Measurements from ENCODE around the gene KATNAL1.

KATNAL1 gene

DNA sequence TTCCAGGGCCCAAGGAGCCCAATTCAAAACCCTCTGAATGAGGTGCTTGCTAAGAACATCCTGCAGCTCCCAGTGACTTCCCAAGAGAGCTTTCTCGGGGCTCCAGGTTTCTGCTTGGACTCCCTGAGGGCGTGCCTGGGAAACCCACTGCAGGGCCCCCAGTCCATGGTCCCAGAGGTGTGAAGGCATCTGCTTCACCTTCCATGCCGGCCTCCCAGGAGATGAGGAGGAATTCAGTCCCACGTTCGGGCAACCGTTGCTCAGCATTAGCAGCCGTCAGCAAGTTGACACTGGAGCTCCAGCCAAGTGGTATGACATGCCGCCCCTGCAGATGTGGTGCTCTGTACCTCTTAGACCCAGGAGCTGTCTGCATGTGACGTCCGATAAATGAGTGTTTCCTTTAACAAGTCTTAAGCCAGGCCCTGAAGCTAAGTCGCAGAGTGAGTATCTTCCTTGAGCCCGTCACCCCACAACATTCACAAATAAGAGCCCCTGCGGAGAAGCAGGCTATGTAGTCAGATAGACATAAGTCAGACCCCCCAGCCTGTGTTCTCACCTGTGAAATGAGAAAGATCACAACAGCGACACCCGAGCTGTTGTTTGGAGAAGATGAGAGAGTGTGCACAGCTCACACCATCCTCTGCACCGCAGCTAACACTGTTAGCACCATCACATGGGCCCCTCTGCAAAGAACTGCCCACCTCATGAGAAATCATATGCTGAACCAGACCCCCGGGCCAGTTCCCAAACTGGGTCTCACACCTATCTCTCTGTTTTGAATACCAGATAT, 150.3 kb downstream of the KATNAL1 start:
- DNase-seq (ENCODE audit: low spot score) = no peak
- TF ChIP-seq, protein P1, sequence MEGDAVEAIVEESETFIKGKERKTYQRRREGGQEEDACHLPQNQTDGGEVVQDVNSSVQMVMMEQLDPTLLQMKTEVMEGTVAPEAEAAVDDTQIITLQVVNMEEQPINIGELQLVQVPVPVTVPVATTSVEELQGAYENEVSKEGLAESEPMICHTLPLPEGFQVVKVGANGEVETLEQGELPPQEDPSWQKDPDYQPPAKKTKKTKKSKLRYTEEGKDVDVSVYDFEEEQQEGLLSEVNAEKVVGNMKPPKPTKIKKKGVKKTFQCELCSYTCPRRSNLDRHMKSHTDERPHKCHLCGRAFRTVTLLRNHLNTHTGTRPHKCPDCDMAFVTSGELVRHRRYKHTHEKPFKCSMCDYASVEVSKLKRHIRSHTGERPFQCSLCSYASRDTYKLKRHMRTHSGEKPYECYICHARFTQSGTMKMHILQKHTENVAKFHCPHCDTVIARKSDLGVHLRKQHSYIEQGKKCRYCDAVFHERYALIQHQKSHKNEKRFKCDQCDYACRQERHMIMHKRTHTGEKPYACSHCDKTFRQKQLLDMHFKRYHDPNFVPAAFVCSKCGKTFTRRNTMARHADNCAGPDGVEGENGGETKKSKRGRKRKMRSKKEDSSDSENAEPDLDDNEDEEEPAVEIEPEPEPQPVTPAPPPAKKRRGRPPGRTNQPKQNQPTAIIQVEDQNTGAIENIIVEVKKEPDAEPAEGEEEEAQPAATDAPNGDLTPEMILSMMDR (IDR thresholded peaks at IDR 0.05; ENCODE audit: extremely low read depth, missing control alignments) = no peak

DNA sequence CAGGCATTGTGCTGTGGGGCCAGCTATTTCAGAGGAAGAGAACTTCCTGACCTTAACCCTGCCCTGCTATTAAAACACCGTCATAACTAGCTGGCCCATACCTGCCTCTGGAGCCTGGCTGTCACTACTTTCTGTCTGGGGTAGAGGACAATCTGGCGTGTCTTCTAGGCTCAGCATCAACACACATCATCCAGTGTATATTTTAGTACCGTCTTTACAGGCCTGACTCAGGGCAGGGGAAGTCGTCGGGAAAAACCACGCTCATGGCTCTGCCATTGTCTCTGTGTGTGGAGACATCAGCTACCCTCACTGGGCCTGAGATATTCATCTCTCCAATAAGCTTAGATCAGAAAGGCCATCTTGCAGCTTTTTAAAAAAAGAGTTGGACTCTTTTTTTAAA, 151.1 kb downstream of the KATNAL1 start:
- no peak for DNase-seq (ENCODE audit: low spot score)
- TF ChIP-seq, protein P1 (IDR thresholded peaks at IDR 0.05; ENCODE audit: extremely low read depth, missing control alignments) = no peak

DNA sequence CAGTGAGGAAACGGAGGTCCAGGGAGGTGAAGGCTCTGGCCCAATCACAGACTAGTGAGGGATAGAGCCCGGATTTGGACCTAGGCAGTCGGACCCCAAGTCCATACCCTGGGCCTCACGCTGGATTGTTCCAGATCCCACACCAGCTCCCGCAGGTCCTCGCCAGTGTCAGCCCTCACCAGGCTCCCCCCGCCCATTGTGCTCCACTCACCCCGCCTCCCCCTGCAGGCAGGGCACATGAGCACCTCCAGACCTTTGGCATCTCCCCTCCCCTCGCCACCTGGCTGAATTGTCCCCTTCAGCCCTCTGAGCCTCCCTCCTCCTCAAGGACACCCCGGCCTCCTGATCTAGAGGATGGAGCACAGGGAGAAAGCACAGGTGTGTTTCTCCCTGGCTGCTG, 152.4 kb downstream of the KATNAL1 start:
- no peak for DNase-seq (ENCODE audit: low spot score)
- TF ChIP-seq, protein P1 (IDR thresholded peaks at IDR 0.05; ENCODE audit: extremely low read depth, missing control alignments) = no peak

GRCh38 chr13:30154531-30154930, 152.8 kb downstream of the KATNAL1 start:
- no peak for DNase-seq (ENCODE audit: low spot score)
- TF ChIP-seq, protein P1 (IDR thresholded peaks at IDR 0.05; ENCODE audit: extremely low read depth, missing control alignments) = no peak

DNA sequence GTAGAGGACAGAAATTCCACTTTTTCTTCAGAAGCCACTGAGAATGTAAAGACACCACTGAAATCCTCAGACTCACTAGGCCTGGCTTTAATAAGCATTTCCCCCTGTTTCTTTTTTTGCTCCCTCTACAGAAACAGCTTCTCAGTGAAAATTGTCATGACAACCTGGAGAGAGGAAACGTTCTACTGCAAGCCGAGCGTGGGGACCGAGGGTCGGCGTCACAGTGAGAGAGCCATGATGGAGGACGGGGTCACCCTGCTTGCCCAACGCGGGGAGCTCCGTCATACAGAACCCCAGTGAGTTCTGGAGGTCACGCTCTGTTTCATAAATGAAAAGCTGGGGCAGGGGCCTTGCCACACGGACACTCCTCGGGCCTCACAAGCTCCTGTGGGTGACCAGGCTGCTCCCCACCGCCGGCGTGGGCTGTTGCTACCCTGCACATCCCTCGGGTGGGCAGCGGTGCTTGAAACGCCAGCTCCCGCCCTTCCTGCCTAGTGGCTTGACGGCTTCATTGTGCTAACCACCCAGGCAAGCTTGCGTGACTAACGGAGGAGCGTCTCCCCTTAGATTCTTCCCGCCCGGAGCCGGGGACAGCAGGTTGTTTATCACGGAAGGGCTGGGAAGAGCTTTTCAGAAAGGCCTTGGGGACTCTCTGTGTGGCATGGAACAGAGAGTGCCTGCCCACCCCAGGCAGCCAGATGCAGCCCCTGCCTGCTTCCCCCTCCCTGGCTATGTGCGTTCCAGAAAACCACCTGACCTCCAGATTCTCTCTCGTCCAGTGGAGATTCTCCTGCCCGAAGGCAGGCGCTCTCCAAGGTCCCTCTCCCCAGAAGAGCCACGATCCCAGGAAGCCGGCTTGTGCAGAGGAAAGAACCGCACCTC, 153.6 kb downstream of the KATNAL1 start:
- no peak for DNase-seq (ENCODE audit: low spot score)
- TF ChIP-seq, protein P1 (IDR thresholded peaks at IDR 0.05; ENCODE audit: extremely low read depth, missing control alignments) = no peak
